Adipose tissue (tissue), 3 donors: ENCODE measurements around the gene TMEM87B. TPM values are rescaled to one million over a fixed set of nuclear protein-coding genes. Genes with fewer than 3 reads are reported as not detected.
A peak's percentile ranks its signal among the peaks of the same experiment; 100 is the strongest.
"Not testable (repeated sequence)": the region's sequence is repeated elsewhere in the genome, so short reads cannot be mapped to it uniquely, and the experiment has no call there.

Experiments
- H3K27ac ChIP-seq: one replicate; pipeline ENCODE4 v1.5.1; 2013; ENCODE audit warnings: low read depth, low read length
- WGBS, 3 donors: extraction: QIAGEN DNeasy Blood & Tissue Kit; methylation state at CpG; one replicate each; pipeline ENCODE4 v1.1.7; 2013; 5-methylcytosine and 5-hydroxymethylcytosine counted together
- polyA plus RNA-seq, 3 donors: library from polyadenylated mRNA; stranded (reverse); fragments of 200-250 nt; gene quantifications; one replicate each; pipeline ENCODE4 v1.2.3, GENCODE V29; 2013
- donor health status: healthy with polysubstance abuse.
- donor health status: Bipolar disorder and iron deficiency.
- donor health status: healthy.

The TMEM87B gene
- polyA plus RNA-seq, 3 donors = 10.0 to 10.3 (median 10.3) TPM

- no peak overlapping the region for H3K27ac ChIP-seq
- 11 to 39% (median 12%) methylated on average over 12 of the region's 12 CpGs for WGBS, 3 donors
Measured at GRCh38 chr2:112031473-112032223, 23.4 kb upstream of the TMEM87B start.

GRCh38 chr2:112032224-112032586 lies 22.9 kb upstream of the TMEM87B start:
- WGBS, 3 donors = 60 to 62% (median 60%) methylated on average over 4 of the region's 4 CpGs
- no peak overlapping the region for H3K27ac ChIP-seq

GRCh38 chr2:112032689-112033465 lies 22.2 kb upstream of the TMEM87B start:
- 47 to 48% (median 48%) methylated on average over 4 of the region's 4 CpGs for WGBS, 3 donors

DNA sequence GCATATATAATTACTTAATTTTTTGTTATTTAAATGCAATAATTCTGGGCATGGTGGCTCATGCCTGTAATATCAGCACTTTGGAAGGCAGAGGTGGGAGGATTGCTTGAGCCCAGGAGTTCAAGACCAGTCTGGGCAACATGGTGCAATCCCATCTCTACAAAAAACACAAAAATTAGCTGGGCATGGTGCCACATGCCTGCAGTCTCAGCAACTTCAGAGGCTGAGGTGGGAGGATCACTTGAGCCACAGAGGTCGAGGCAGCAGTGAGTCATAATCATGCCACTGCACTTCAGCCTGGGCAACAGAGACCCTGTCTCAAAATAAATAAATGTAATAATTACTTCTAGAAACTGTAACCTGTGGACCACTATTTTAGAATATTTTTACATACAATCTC lies 21.5 kb upstream of the TMEM87B start:
- WGBS, 3 donors = 46 to 81% (median 73%) methylated on average over 1 of the region's 1 CpG
- no peak overlapping the region for H3K27ac ChIP-seq

More at GRCh38 chr2:112032689-112033465, 22.2 kb upstream of the TMEM87B start:
- H3K27ac ChIP-seq = no peak overlapping the region

DNA sequence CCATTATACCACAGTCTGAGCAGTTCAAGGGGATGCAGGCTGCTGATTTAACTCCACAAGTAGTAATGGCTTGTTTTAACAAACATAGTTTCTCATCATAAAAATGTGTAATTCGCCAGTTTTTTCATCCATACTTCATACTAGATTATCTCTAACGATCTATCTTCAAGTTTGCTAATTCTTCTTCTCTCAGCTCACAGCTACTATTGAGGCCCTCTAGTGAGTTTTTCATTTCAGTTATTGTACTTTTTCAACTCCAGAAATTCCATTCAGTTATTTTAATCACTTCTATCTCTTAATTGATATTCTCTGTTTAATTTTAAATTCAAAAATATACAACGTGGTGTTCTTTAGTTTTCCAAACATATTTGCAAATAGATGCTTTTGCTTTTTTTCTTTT lies 20.1 kb upstream of the TMEM87B start:
- WGBS, 3 donors = 79 to 81% (median 80%) methylated on average over 3 of the region's 3 CpGs
- no peak overlapping the region for H3K27ac ChIP-seq

DNA sequence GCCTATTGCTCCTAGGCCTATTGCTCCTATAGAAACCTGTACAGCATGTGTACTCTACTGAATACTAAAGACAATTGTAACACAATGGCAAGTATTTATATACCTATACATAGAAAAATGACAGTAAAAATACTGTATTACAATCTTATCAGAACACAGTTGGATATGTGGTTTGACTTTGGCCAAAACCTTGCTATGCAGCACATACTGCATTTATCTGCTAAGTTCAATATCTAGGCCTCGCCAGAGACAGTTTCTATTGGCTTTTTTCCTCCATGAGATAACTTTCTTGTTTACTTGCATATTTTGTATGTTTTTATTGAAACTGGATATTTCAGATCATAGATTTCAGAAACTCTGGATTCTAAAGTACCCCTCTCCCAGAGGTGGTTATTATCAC lies 19.3 kb upstream of the TMEM87B start:
- 68 to 100% (median 97%) methylated on average over 1 of the region's 1 CpG for WGBS, 3 donors
- H3K27ac ChIP-seq = no peak overlapping the region

DNA sequence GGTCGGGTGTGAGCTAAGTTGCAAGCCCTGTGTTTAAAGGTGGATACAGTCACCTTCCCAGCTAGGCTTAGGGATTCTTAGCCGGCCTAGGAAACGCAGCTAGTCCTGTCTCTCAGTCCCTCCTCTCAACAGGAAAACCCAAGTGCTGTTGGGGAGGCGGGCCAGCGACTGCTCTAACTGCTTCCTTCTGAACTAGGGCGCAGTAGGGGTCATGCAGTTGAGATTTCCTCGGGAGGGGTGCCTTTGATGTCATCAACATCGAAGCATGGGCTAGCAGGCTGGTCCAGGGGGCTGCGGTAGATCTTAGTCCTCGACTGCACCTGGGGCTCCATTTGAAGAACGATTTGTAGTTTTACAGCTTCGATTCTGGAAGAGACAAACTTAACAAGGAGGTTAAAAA lies 15.5 kb upstream of the TMEM87B start:
- 90 to 94% (median 93%) methylated on average over 12 of the region's 12 CpGs for WGBS, 3 donors

DNA sequence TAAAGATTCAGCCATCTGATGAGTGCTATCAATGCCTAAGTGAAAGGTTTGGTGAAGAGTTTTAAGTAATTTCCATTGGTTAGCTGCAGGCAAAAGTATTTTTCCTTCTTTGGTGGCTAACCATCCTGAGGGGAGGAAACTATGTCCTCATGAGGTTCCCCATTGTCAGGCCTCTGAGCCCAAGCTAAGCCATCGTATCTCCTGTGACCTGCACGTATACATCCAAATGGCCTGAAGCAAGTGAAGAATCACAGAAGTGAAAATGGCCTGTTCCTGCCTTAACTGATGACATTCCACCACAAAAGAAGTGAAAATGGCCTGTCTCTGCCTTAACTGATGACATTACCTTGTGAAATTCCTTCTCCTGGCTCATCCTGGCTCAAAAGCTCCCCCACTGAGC lies 15.0 kb upstream of the TMEM87B start:
- H3K27ac ChIP-seq = not testable (repeated sequence)
- 73 to 98% (median 87%) methylated on average over 2 of the region's 2 CpGs for WGBS, 3 donors

More for the DNA sequence above, 15.5 kb upstream of the TMEM87B start:
- not testable (repeated sequence) for H3K27ac ChIP-seq

- H3K27ac ChIP-seq = not testable (repeated sequence)
- WGBS, 3 donors = 37 to 91% (median 85%) methylated on average over 6 of the region's 6 CpGs
Measured at GRCh38 chr2:112041460-112041859, 13.6 kb upstream of the TMEM87B start.

DNA sequence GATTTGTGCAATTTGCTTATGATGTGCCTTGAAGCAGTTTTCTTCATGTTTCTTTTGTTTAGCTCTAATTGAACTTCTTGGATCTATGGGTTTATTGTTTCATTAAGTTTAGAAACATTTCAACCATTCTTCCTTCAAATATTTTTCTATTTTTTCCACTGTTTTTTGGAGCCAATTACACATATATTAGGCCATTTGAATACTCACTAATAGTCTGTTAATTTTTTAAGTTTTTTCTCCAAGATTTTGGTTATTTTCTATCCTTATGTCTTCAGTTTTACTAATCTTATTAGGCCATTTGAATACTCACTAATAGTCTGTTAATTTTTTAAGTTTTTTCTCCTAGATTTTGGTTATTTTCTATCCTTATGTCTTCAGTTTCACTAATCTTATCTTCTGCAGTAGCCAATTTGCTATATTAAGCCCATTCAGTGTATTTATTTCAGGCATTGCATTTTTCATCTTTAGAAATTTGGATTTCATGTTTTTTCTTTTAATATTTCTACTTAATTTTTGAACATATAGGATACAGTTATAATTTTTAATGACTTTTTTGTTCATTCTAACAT lies 9.5 kb upstream of the TMEM87B start:
- no peak overlapping the region for H3K27ac ChIP-seq

DNA sequence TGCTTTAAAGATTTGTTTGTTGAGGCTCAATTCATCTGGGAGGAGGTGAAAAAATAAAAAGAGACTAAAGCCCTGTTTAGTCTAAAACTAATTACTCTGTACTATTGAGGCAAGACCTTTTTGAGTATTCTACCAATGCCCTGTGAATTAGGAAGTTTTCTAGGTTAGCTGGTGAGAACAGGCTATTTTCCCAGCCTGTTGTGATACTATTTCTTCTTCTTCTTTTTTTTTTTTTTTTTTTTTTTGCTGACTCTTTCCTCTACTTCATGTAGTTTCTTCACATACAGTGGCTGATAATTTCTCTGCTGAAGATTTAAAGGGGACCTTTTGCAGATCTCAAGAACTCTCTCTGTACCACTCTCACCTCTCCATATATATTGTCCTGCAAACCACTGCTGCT lies 8.8 kb upstream of the TMEM87B start:
- H3K27ac ChIP-seq = no peak overlapping the region

DNA sequence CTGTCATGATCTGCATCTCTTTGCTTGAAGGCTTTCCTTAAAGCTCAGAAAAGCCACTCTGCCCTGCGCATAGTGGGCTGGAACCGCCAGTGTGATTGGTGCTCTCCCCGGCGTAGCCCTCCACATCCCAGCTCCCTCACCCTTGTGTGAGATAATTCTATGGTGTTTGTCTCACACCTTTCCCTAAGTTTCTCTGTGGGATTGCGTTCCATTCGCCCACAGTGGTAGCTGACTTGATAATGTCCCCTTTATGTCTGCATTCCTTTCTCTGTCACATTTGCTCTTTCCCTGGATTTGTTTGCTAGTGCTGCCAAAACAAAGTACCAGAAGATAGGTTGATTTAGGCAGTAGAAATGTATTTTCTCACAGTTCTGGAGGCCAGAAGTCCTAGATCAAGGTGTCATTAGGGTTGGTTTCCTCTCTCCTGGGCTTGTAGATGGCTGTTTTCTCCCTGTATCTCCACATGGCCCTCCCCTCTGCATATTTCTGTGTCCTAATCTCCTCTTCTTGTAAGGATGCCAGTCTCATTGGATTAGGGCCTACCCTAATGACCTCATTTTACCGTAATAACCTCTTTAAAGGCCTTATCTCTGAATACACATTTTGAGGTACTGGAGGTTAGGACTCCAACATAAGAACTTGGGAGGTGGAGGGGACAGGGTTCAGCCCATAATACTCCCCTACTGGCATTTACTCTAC lies 7.4 kb upstream of the TMEM87B start:
- 61 to 87% (median 85%) methylated on average over 7 of the region's 7 CpGs for WGBS, 3 donors
- H3K27ac ChIP-seq = no peak overlapping the region

DNA sequence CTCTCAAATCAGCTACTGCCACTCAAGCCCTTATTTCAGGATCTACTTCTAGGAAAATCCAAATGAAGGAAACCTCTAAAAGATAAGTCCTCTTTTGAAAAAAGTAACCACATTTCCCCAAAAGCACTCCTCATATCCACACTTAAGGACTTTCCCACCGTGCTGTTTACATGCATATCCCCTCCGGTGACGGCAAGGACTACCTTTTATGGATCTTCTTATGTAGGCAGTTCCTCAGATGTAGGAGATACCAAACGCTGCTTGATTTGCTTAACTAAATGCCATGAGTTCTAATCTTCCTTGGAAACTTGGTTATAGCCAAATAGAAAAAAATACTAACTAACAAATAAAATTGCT lies 6.9 kb upstream of the TMEM87B start:
- no peak overlapping the region for H3K27ac ChIP-seq
- 48 to 76% (median 61%) methylated on average over 4 of the region's 4 CpGs for WGBS, 3 donors

- H3K27ac ChIP-seq = no peak overlapping the region
- WGBS, 3 donors = 17 to 27% (median 23%) methylated on average over 3 of the region's 3 CpGs
Measured at GRCh38 chr2:112048887-112049286, 6.2 kb upstream of the TMEM87B start.

DNA sequence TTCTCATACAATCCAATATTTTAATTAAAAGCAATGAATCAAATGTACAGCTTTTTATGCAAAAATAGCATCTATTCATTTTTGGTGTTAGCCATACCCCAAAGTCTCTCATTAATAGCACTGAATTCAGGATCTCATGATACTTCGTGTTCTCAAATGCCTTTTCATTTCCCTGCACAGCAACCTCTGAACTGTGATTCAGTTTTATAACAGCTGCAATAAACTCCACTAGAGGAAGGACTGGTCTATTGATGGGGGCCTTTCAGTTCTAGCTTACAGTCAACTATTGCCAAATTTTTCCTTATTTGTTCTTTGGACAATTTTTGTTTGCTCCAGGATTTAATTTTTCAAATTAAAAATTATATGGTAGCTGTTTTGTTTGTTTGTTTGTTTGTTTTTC lies 4.8 kb upstream of the TMEM87B start:
- H3K27ac ChIP-seq = no peak overlapping the region
- WGBS, 3 donors = 88 to 95% (median 91%) methylated on average over 1 of the region's 1 CpG

GRCh38 chr2:112053917-112054846 lies 887 bp upstream of the TMEM87B start:
- WGBS, 3 donors = 0 to 2% (median 1%) methylated on average over 44 to 60 of the region's 62 CpGs
- no peak overlapping the region for H3K27ac ChIP-seq

GRCh38 chr2:112055730-112056625 lies 909 bp downstream of the TMEM87B start:
- WGBS, 3 donors = 0 to 1% (median 0%) methylated on average over 41 to 42 of the region's 42 CpGs
- peak overlapping the region; percentile 99 for H3K27ac ChIP-seq
